SK-N-SH treated with all-trans-retinoic acid at 6 μM for 48 hours (cell line): ENCODE measurements around the gene DDA1.

ENCODE experiments used
- ATAC-seq: fragments of 200-7000 bp; cut with Tn5 transposase; 3 replicates; pipeline ENCODE4 v1.9.1; 2020; ENCODE audit warnings: mild to moderate bottlenecking, moderate library complexity
- ARNTL ChIP-seq: fragments of 450-650 bp; formaldehyde crosslinking; IDR thresholded peaks from 2 replicates; pipeline ENCODE4 v1.5.0; 2020; ENCODE audit warnings: low read depth, mild to moderate bottlenecking, moderate library complexity, borderline replicate concordance
- CREB5 ChIP-seq: fragments of 250-450 bp; sonication (Bioruptor Pico); IDR thresholded peaks from 2 replicates; pipeline ENCODE4 v1.5.1; 2020; ENCODE audit warnings: low read depth, mild to moderate bottlenecking, moderate library complexity
- CSDC2 ChIP-seq: fragments of 250-450 bp; sonication (Bioruptor Pico); IDR thresholded peaks from 2 replicates; pipeline ENCODE4 v1.5.0; 2020; ENCODE audit warnings: mild to moderate bottlenecking, moderate library complexity
- CSRNP3 ChIP-seq: fragments of 250-450 bp; sonication (Bioruptor Pico); IDR thresholded peaks from 2 replicates; pipeline ENCODE4 v1.5.1; 2021; ENCODE audit warnings: mild to moderate bottlenecking, moderate library complexity
- ESRRG ChIP-seq: fragments of 250-450 bp; sonication (Bioruptor Pico); IDR thresholded peaks from 2 replicates; pipeline ENCODE4 v1.6.1; 2021; ENCODE audit warnings: mild to moderate bottlenecking
- GLIS3 ChIP-seq: fragments of 250-450 bp; sonication (Bioruptor Pico); IDR thresholded peaks from 2 replicates; pipeline ENCODE4 v1.5.0; 2020; ENCODE audit warnings: mild to moderate bottlenecking, moderate library complexity
- ISL1 ChIP-seq: fragments of 250-450 bp; sonication (Bioruptor Pico); IDR thresholded peaks from 2 replicates; pipeline ENCODE4 v2.1.2; 2022; ENCODE audit warnings: mild to moderate bottlenecking, moderate library complexity
- OSR1 ChIP-seq: fragments of 250-450 bp; sonication (Bioruptor Pico); IDR thresholded peaks from 2 replicates; pipeline ENCODE4 v1.8.0; 2022; ENCODE audit warnings: moderate library complexity, mild to moderate bottlenecking, inconsistent platforms
- PATZ1 ChIP-seq: fragments of 250-450 bp; sonication (Bioruptor Pico); IDR thresholded peaks from 2 replicates; pipeline ENCODE4 v1.8.0; 2020; ENCODE audit warnings: mild to moderate bottlenecking, moderate library complexity, borderline replicate concordance
- PPARA ChIP-seq: fragments of 250-450 bp; sonication (Bioruptor Pico); IDR thresholded peaks from 2 replicates; pipeline ENCODE4 v1.5.0; 2020; ENCODE audit warnings: mild to moderate bottlenecking, borderline replicate concordance
- RARB ChIP-seq: fragments of 250-450 bp; sonication (Bioruptor Pico); IDR thresholded peaks from 2 replicates; pipeline ENCODE4 v1.8.0; 2021; ENCODE audit warnings: mild to moderate bottlenecking, moderate library complexity
- SNAI2 ChIP-seq: fragments of 250-450 bp; sonication (Bioruptor Pico); IDR thresholded peaks from 2 replicates; pipeline ENCODE4 v1.5.0; 2020; ENCODE audit warnings: mild to moderate bottlenecking, moderate library complexity
- TCF4 ChIP-seq: fragments of 250-450 bp; sonication (Bioruptor Pico); IDR thresholded peaks from 2 replicates; pipeline ENCODE4 v1.8.0; 2021; ENCODE audit warnings: mild to moderate bottlenecking, moderate library complexity, borderline replicate concordance
- TOX ChIP-seq: fragments of 250-450 bp; sonication (Bioruptor Pico); IDR thresholded peaks from 2 replicates; pipeline ENCODE4 v1.8.0; 2021; ENCODE audit warnings: mild to moderate bottlenecking, moderate library complexity, borderline replicate concordance
- TSHZ2 ChIP-seq: fragments of 250-450 bp; sonication (Bioruptor Pico); IDR thresholded peaks from 2 replicates; pipeline ENCODE4 v1.5.0; 2020; ENCODE audit warnings: mild to moderate bottlenecking, moderate library complexity
- ZC3H10 ChIP-seq: fragments of 250-450 bp; sonication (Bioruptor Pico); IDR thresholded peaks from 2 replicates; pipeline ENCODE4 v1.5.1; 2021; ENCODE audit warnings: mild to moderate bottlenecking, moderate library complexity
- ZFP3 ChIP-seq: fragments of 250-450 bp; sonication (Bioruptor Pico); IDR thresholded peaks from 2 replicates; pipeline ENCODE4 v1.5.0; 2020; ENCODE audit warnings: mild to moderate bottlenecking, moderate library complexity
- ZFP30 ChIP-seq: fragments of 450-650 bp; formaldehyde crosslinking; IDR thresholded peaks from 2 replicates; pipeline ENCODE4 v1.5.0; 2022; ENCODE audit warnings: mild to moderate bottlenecking, moderate library complexity
- ZNF565 ChIP-seq: fragments of 450-650 bp; formaldehyde crosslinking; conservative IDR thresholded peaks from 2 replicates; pipeline ENCODE4 v1.5.0; 2020; ENCODE audit warnings: low read depth, mild to moderate bottlenecking, moderate library complexity
- ZNF70 ChIP-seq: fragments of 450-650 bp; formaldehyde crosslinking; IDR thresholded peaks from 2 replicates; pipeline ENCODE4 v1.5.0; 2020; ENCODE audit warnings: mild to moderate bottlenecking, moderate library complexity
- ZNF8 ChIP-seq: fragments of 450-650 bp; formaldehyde crosslinking; IDR thresholded peaks from 2 replicates; pipeline ENCODE4 v1.5.0; 2020; ENCODE audit warnings: mild to moderate bottlenecking, moderate library complexity

Gene DDA1

GRCh38 chr19:17296273-17296672, 13.1 kb upstream of the DDA1 start:
- no peak for ATAC-seq
- TF ChIP-seq ZNF8, result no peak
- no peak for TF ChIP-seq PPARA (CRISPR knock-in tag)
- TF ChIP-seq TCF4 (CRISPR knock-in tag), result no peak
- no peak for TF ChIP-seq ESRRG (CRISPR knock-in tag)
- TF ChIP-seq RARB, result no peak
- no peak for TF ChIP-seq ZC3H10
- TF ChIP-seq OSR1, result no peak
- no peak for TF ChIP-seq CSRNP3
- no peak for TF ChIP-seq ZNF70
- no peak for TF ChIP-seq PATZ1
- TF ChIP-seq TSHZ2 (CRISPR knock-in tag), result no peak
- no peak for TF ChIP-seq ZFP3 (CRISPR knock-in tag)
- no peak for TF ChIP-seq ISL1
- no peak for TF ChIP-seq ARNTL
- no peak for TF ChIP-seq TOX (CRISPR knock-in tag)
- no peak for TF ChIP-seq ZNF565 (CRISPR knock-in tag)
- no peak for TF ChIP-seq CREB5 (CRISPR knock-in tag)
- no peak for TF ChIP-seq CSDC2
- TF ChIP-seq, all 23 proteins: peak for 0

- ATAC-seq, result no peak
- no peak for TF ChIP-seq CREB5 (CRISPR knock-in tag)
- TF ChIP-seq ZFP3 (CRISPR knock-in tag), result no peak
- TF ChIP-seq OSR1, result no peak
- TF ChIP-seq ZNF8, result no peak
- TF ChIP-seq GLIS3 (CRISPR knock-in tag), result no peak
- TF ChIP-seq ZFP30 (CRISPR knock-in tag), result no peak
- TF ChIP-seq ZNF565 (CRISPR knock-in tag), result no peak
- no peak for TF ChIP-seq SNAI2 (CRISPR knock-in tag)
- TF ChIP-seq PPARA (CRISPR knock-in tag), result no peak
- TF ChIP-seq ZC3H10, result no peak
- TF ChIP-seq CSDC2, result no peak
- no peak for TF ChIP-seq ZNF70
- TF ChIP-seq PATZ1, result no peak
- TF ChIP-seq TOX (CRISPR knock-in tag), result no peak
- TF ChIP-seq TCF4 (CRISPR knock-in tag), result no peak
- TF ChIP-seq ARNTL, result no peak
- TF ChIP-seq RARB, result no peak
These were observed 12.4 kb upstream of the DDA1 start for GRCh38 chr19:17296976-17297375.
